Stimulated activated memory B cell treated with anti-CD40 and anti-IgM and Interleukin-4, amounts not matched to agents 10 μg/mL and 1 μg/mL and 100 μg/mL, for 72 hours (primary cell): ENCODE measurements around the gene LRRC4C.
"Not testable (repeated sequence)": the region's sequence is repeated elsewhere in the genome, so short reads cannot be mapped to it uniquely, and the experiment has no call there.

Experiments used
- ATAC-seq: fragments of 150-1000 bp; cut with Tn5 transposase; 2 replicates; pipeline ENCODE4 v1.10.0; 2021
- H3K27ac Mint-ChIP-seq: one replicate; pipeline ENCODE4 v1.8.0; 2022; ENCODE audit warnings: mild to moderate bottlenecking, mixed read lengths
- H3K27me3 Mint-ChIP-seq: one replicate; pipeline ENCODE4 v1.8.0; 2022; ENCODE audit warnings: mixed read lengths
- H3K36me3 Mint-ChIP-seq: one replicate; pipeline ENCODE4 v1.8.0; 2022; ENCODE audit warnings: mixed read lengths
- H3K4me1 Mint-ChIP-seq: one replicate; pipeline ENCODE4 v1.8.0; 2022; ENCODE audit warnings: mixed read lengths
- H3K4me3 Mint-ChIP-seq: one replicate; pipeline ENCODE4 v1.8.0; 2022; ENCODE audit warnings: mild to moderate bottlenecking, moderate library complexity, mixed read lengths
- H3K9me3 Mint-ChIP-seq: one replicate; pipeline ENCODE4 v1.8.0; 2022; ENCODE audit warnings: mixed read lengths

Gene LRRC4C

GRCh38 chr11:41039592-41039991, 419.9 kb downstream of the LRRC4C start:
- Mint-ChIP-seq H3K4me3 (no peak overlapping the region), H3K27me3 (no peaks in the 10 kb centered on the region), H3K4me1 (no peaks in the 10 kb centered on the region), H3K36me3 (no peaks in the 10 kb centered on the region), H3K9me3 (no peaks in the 10 kb centered on the region), H3K27ac (no peak overlapping the region)
- no peak for ATAC-seq

DNA sequence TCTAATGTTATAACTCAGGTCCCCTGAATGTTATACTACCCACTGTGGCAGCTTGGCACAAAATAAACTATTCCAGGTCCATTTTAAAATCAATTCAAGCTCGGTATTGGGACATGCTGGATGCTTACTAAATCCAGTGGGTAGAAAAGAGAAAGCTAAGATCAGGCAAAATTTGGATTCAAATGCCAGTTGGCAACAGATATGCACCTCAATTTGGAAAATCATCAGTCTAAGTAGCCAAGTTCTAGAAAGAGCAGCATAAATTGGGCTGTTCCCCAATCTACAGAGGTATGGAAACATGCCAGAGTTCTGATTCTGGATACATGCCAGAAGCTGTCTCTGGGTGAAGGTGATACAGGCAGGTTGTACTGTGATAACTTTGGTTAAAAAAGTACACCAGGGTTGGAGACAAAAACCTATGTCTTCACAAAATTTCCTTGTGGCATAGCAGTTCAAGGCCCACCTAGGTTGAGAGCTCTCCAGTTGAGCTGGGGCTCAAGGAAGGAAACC, 427.8 kb downstream of the LRRC4C start:
- no peak overlapping the region for H3K4me3 Mint-ChIP-seq
- no peaks in the 10 kb centered on the region for H3K4me1 Mint-ChIP-seq
- H3K27me3 Mint-ChIP-seq = no peaks in the 10 kb centered on the region
- no peak overlapping the region for H3K27ac Mint-ChIP-seq
- H3K36me3 Mint-ChIP-seq = no peaks in the 10 kb centered on the region
- no peak for ATAC-seq
- H3K9me3 Mint-ChIP-seq = peaks cover 3% of the 10 kb centered on the region

DNA sequence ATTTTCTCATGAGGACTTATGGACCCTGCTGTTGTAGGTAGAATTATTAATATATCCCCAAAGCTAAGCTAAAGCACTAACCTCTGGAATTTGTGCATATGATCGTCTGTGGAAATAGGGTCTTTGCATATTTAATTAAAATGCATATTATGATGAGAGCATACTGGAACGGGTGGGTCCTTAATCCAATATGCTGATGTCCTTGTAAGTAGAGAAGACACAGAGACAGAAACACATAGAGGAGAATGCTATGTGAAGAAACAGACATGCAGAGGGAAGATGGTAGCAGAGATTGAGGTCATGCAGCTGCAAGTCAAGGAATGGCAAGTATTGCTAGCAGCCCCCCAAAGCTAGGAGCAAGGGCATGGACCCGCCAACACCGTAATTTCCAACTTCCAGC, 439.2 kb downstream of the LRRC4C start:
- Mint-ChIP-seq H3K27me3 (no peaks in the 10 kb centered on the region), H3K4me1 (no peaks in the 10 kb centered on the region), H3K4me3 (no peak overlapping the region), H3K27ac (no peak overlapping the region), H3K36me3 (no peaks in the 10 kb centered on the region), H3K9me3 (no peaks in the 10 kb centered on the region)
- ATAC-seq = no peak

- not testable (repeated sequence) for ATAC-seq, H3K4me1 Mint-ChIP-seq, H3K9me3 Mint-ChIP-seq, H3K36me3 Mint-ChIP-seq, H3K4me3 Mint-ChIP-seq, H3K27ac Mint-ChIP-seq, H3K27me3 Mint-ChIP-seq
These were observed 439.8 kb downstream of the LRRC4C start for GRCh38 chr11:41019666-41020065.

DNA sequence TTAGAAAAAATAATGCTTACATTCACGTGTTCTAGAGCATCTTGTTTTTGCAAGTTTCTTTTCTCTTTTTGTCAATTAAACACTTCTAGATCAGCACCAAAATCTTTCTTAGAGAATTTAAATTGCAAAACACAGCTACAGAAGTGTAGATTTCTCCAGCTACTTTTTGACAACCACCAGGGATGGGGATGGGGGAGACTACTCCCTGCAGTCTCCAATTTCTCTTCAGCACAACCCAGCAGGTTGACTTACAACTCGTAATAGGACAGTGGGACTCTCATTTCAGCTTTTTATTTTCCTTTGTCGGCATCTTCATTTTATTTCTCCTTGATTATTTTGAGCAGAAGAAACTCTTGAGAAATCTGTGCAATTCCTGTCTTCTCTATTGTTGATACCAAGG, 441.2 kb downstream of the LRRC4C start:
- no peak for ATAC-seq
- Mint-ChIP-seq H3K36me3 (no peaks in the 10 kb centered on the region), H3K27me3 (no peaks in the 10 kb centered on the region), H3K27ac (no peak overlapping the region), H3K4me1 (no peaks in the 10 kb centered on the region), H3K4me3 (no peak overlapping the region), H3K9me3 (no peaks in the 10 kb centered on the region)

DNA sequence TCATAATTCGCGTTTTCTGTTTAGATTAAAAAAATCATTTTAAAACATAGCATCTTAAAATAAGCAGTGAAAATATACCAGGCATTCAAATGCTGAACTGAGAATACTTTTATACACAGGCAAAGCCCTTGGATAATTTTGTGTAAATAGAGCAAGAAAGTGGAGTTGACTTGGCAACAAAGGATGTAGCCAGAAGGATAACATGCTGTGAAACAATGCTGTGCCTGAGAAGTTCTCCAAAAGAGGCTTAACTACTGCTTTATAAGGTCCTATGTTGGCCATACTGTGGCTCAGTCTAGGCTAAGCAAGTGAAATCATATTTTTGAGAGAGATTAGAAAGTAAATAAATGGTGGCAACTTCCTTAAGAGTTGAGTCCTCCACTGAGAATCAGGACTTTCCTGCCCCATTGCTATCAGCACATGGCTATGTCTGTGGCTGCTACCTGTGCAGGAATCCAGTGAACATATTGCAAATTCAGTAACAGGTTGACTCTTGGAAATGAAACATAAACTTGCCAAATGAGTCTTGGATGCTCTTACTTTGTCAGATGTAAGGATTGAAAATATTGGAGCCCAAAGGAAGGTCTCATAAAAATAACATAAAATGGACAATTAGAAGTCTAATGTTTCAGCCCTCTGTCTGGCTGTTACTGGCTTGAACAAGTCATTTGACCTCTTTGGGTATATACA, 448.9 kb downstream of the LRRC4C start:
- H3K27me3 Mint-ChIP-seq = no peaks in the 10 kb centered on the region
- H3K4me1 Mint-ChIP-seq = no peaks in the 10 kb centered on the region
- H3K4me3 Mint-ChIP-seq = no peak overlapping the region
- no peaks in the 10 kb centered on the region for H3K36me3 Mint-ChIP-seq
- ATAC-seq = no peak
- H3K27ac Mint-ChIP-seq = no peak overlapping the region
- H3K9me3 Mint-ChIP-seq = peaks cover 9% of the 10 kb centered on the region

DNA sequence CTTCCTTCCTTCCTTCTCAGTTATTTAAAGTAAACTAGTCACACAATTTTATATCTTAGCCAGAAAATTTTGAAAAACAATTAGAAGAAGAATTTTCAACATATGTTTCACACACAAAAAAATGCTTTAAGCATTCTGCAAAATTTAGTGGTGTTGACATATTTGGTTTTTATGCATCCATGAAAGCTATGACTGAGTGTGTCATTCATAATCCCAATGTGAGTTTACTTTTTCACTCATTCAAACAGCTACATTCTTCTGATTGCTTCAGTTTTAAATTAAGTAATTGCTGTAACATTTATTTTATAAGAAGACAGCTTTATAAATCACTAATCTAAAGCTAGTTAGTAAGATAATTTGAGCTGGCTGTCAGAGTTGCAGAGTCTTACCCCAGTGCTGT, 453.5 kb downstream of the LRRC4C start:
- Mint-ChIP-seq H3K4me1 (no peaks in the 10 kb centered on the region), H3K9me3 (peaks cover 6% of the 10 kb centered on the region), H3K4me3 (no peak overlapping the region), H3K27ac (no peak overlapping the region), H3K27me3 (no peaks in the 10 kb centered on the region), H3K36me3 (no peaks in the 10 kb centered on the region)
- no peak for ATAC-seq

DNA sequence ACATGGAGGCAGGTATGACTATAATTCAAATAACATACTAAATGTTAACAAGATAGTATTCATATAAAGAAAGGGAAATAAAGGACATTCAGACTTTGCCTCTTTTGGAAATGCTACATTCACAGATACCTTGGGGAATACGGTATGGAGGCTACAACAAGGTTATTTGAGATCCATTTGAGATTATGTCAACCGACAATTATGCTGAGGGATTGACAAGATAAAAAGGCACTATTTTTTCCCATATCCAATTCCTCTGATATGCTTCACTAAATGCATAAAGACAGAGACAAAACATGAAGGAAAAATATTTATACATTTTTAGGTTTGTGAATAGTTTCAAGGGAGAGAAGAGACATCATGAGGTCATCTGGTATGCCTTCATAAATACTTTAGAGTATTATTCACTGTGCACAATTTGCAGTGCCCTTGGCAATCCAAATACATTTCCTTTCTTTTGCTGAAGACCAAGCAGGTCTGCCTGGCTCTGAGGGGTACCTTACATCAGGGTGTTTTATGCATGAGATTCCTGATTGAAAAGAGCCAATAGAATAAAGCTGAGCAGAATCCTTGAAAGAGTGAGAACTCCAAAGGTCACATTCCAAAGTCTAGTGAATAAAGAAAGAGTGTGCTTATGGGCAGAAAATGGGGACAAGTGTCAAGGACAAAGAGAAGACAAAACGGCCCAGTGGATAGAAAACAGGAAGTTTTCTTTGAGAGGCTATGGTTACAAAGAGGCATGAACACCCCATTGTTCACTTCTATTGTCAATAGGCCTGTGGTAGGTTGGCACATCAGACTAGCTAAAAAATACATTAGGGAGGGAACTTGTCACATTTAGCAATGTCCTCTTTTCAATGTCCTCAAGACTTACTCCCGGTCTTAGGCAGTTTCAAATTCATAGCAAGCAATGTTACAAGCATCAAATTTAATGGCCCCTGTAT, 455.8 kb downstream of the LRRC4C start:
- Mint-ChIP-seq H3K27me3 (no peaks in the 10 kb centered on the region), H3K4me1 (no peaks in the 10 kb centered on the region), H3K36me3 (no peaks in the 10 kb centered on the region), H3K9me3 (peaks cover 6% of the 10 kb centered on the region), H3K27ac (no peak overlapping the region), H3K4me3 (no peak overlapping the region)
- no peak for ATAC-seq

DNA sequence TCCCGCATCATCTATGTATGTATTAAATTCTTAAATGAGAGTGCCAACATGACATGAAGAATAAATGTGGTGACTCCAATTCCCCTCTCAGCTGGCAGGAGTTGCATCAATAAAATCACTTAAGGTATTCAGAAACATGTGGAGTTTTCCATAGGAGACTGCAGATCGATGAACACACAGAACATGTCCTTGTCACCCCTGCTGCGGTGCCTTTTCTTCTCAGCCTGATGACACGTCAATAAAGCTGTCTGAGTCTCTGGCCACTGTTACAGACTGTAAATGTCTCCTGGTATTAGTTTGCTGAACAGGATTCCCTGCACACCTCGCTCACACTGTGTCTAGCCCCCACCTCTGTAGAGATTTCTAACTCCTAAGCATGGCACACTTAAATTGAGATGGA, 460.5 kb downstream of the LRRC4C start:
- Mint-ChIP-seq H3K9me3 (peaks cover 2% of the 10 kb centered on the region), H3K27me3 (no peaks in the 10 kb centered on the region), H3K4me1 (no peaks in the 10 kb centered on the region), H3K27ac (no peak overlapping the region), H3K36me3 (no peaks in the 10 kb centered on the region), H3K4me3 (no peak overlapping the region)
- no peak for ATAC-seq

- H3K9me3 Mint-ChIP-seq = peaks cover 6% of the 10 kb centered on the region
- H3K4me3 Mint-ChIP-seq = no peak overlapping the region
- H3K4me1 Mint-ChIP-seq = no peaks in the 10 kb centered on the region
- H3K27me3 Mint-ChIP-seq = no peaks in the 10 kb centered on the region
- H3K27ac Mint-ChIP-seq = no peak overlapping the region
- no peak for ATAC-seq
- H3K36me3 Mint-ChIP-seq = no peaks in the 10 kb centered on the region
These were observed 471.5 kb downstream of the LRRC4C start for GRCh38 chr11:40987776-40988435.

GRCh38 chr11:40986320-40986719, 473.1 kb downstream of the LRRC4C start:
- Mint-ChIP-seq H3K27ac (no peak overlapping the region), H3K9me3 (peaks cover 6% of the 10 kb centered on the region), H3K36me3 (no peaks in the 10 kb centered on the region), H3K4me1 (no peaks in the 10 kb centered on the region), H3K4me3 (no peak overlapping the region), H3K27me3 (no peaks in the 10 kb centered on the region)
- ATAC-seq = no peak

- H3K4me3 Mint-ChIP-seq = no peak overlapping the region
These were observed 484.4 kb downstream of the LRRC4C start for GRCh38 chr11:40975076-40975475.

DNA sequence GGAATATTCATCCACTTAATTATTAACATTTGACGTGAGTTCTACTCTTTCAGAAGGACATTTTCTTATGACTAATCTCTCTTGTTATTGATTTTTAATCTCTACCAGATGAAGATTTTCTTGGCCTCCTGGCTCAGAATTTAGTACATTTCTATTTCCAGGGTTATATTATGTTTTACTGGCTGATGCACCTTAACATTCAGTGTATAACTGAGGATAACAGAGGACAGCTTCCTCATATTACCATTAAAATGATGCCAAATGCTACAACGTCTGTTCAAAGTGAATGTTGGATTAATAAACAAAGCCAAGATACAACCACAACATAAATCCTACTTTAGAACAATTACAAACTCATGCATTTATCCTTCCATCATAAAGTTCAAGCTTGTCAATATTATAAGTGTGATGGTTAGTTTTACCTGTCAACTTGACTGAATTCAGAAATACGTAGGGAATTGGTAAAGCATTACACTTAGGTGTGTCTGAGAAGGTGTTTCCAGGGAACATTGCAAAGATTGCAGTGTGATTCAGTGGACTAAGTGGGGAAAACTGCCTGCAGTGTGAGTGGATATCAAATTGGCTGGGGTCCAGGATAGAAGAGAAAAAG, 485.2 kb downstream of the LRRC4C start:
- Mint-ChIP-seq H3K9me3 (peaks cover 15% of the 10 kb centered on the region), H3K36me3 (no peaks in the 10 kb centered on the region), H3K27ac (no peak overlapping the region), H3K4me1 (no peaks in the 10 kb centered on the region), H3K4me3 (no peak overlapping the region), H3K27me3 (no peaks in the 10 kb centered on the region)
- ATAC-seq = no peak

More at GRCh38 chr11:40975076-40975475, 484.4 kb downstream of the LRRC4C start:
- H3K27me3 Mint-ChIP-seq = no peaks in the 10 kb centered on the region
- peaks cover 15% of the 10 kb centered on the region for H3K9me3 Mint-ChIP-seq
- no peak overlapping the region for H3K27ac Mint-ChIP-seq
- no peaks in the 10 kb centered on the region for H3K36me3 Mint-ChIP-seq
- H3K4me1 Mint-ChIP-seq = no peaks in the 10 kb centered on the region
- no peak for ATAC-seq

- Mint-ChIP-seq H3K9me3 (peaks cover 3% of the 10 kb centered on the region), H3K27me3 (no peaks in the 10 kb centered on the region), H3K4me3 (no peak overlapping the region), H3K4me1 (no peaks in the 10 kb centered on the region), H3K27ac (no peak overlapping the region), H3K36me3 (no peaks in the 10 kb centered on the region)
- ATAC-seq = no peak
These were observed 500.7 kb downstream of the LRRC4C start for GRCh38 chr11:40958707-40959106.

GRCh38 chr11:40952479-40952878, 507.0 kb downstream of the LRRC4C start:
- H3K4me3 Mint-ChIP-seq = no peak overlapping the region
- no peak for ATAC-seq

More at GRCh38 chr11:40952479-40952878, 507.0 kb downstream of the LRRC4C start:
- Mint-ChIP-seq H3K9me3 (peaks cover 8% of the 10 kb centered on the region), H3K36me3 (no peaks in the 10 kb centered on the region), H3K27ac (no peak overlapping the region), H3K4me1 (no peaks in the 10 kb centered on the region), H3K27me3 (no peaks in the 10 kb centered on the region)
